Fibroblast of upper back skin (primary cell): Measurements from ENCODE around the gene CCDC142.

Source experiments
- DNase-seq: peaks from one replicate; pipeline ENCODE4 v3.0.0-alpha.2; 2013

CCDC142 gene

DNA sequence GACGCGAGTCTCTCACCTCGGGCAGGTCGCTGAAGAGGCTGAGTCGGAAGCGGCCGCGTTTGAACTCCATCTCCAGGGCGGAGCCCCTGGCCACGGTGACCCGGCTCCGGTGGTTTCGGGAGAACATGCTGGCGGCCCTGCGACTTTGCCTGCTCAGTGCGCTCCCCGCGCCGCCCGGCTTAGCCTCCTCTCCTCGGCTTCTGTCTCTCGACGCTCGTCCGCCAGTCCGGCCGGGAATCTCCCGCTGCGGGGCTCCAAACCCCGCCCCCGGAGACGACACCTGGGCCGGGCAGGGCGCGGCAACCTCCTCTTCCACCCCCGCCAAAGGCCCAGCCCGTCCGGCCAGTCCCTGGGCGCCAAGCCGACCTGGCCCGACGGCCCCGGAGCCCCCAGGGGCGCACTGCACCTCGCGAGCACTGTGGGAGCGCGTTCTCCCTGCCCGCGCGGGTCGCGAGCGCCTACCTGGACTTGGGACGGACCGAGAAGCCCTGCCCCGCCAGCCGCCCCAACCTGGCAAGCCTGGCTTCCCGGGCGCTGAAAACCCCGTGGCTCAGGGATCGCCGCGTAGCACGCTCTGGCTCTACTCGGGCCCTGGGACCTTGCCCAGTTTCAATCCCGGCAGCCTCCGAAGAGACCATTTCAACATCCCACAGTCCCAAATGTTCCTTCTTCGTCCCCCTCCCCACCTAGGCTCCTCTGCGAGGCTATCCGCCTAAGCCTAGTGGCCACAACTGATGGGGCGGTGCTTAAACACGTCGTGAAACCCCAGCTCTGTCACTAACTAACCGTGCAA lies 40.9 kb downstream of the CCDC142 start, which contains the start of gene RTKN:
TSS of gene RTKN (minus strand) at position 248 of the 793 bp plus-strand sequence. CDS start at position 127, 121 bp downstream.
- no peak for DNase-seq

DNA sequence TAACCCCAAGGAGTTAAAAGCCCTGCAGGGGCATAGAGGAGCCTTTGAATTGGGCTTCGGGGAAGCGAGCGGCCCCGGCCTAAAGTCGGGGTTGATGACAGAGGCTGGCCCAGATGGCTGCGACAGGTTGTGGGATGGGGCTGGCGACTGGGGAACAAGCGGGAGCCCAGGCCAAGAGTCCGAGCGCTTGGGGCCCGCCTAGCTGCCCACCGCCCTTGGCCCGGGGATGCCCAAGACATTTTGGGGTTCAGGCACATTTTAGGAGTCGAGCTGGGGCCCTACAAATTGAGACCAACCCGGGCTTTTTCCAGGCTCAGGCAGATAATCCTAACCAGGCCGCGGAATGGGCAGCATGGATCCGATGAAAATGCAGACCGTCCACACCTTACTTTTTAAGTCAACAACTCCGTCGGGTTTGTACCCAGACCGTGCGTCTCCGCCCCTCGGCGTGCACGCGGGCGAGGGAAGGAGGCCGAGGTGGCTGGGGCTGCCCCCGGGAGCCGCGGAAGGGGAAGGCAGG lies 41.6 kb downstream of the CCDC142 start:
- DNase-seq, result no peak

DNA sequence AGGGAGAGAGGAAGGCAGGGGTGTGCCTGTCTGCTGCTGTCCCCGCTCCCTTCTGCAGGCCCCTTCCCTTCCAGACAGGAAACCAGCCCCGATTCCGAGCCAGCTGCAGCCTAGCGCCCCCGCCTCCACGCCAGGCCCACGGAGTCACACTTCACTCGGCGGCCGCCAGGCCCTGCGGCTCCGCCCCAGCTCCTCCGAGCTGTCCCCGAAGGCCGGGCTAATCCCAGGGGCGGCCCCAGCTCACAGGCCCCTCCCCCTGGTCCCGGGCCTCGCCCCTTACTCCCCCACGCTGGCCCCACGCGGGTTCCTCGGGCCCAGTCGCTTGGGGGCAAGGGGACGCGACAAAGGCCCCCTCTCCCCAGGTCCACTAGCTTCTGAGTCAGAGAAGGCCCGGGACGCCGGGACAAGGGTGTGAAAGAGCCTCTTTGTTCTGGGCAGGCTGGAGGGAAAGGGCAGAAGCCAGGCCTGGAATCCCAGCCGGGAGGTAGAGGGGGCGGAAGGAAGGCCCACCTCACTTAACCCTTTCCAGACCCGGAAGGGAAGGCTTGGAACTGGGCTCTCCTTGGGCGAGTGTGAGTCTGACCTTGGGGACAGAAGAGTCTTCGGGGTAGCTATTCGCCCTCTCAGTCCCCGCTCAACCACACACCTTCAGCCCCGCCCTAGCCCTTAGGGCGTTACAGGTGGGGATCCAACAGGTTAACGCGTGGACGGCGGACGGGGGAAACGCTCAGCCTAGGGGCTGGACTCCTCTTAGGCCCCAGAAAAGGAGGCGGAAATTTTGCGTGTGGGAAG lies 42.2 kb downstream of the CCDC142 start:
- peak; percentile 82 for DNase-seq

DNA sequence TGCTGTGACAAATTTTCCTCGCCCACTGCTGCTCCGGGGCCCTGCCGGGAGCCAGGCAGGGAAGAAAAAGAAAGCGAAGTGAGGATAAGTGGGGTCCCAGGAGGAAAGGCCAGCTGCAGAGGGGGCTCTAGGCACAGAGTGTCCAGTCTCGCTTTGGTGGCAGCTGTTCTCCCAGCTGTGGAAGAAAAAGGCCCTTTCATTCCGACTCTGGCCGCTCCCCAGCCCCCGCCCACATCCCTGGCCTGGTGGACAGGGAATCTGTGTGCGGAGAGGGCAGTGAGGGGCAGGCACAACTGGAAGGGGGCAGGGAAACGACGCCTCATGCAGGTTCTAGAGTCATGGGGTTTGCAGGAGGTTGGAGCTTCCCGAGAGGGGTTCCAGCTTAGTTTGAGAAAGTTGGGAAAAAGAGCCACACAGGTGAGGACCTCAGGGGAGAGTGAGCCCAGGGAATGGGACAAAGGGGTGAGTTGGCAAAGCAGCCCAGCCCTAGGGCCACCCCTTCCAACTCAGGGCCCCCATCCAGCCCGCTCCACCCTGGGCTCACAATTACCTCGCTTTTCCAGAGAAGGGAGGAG lies 42.9 kb downstream of the CCDC142 start:
- DNase-seq, result peak; percentile 30

DNA sequence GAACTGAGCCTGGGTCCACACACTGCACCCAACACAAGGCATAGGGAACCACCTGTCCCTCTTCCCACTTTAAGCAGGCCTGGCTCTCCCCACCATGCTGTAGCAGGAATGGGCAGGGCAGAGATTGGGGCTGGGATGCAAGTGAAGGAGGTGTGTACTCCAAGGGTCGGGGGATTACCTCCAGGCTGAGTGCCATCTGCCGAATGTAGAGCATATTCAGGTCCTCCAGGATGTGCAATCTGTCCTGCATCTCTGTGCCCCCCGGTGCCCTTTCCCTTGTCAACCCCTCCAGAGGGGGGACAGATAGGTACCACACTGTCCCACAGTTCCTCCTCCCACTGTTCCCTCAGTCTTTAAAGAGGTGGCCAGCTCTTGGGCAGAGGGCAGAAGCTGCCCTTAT lies 43.4 kb downstream of the CCDC142 start:
- DNase-seq, result no peak

DNA sequence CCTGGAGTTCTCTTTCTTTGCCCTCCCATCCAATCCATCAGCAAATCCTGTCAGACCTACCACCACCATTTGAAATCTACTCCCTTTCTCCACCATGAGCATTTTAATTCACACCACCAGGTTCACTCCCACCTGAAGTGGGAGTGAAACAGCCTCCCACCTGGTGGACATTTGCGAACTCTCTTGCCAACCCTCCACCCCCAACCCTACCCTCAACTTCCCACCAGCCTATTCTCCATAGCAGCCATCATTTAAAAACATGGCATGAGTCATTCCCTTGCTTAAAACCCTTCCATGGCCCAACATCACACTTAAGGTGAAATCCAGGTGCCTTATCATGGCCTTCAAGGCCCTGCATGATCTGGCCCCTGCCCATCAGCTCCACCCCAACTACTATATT lies 44.5 kb downstream of the CCDC142 start:
- DNase-seq, result no peak

DNA sequence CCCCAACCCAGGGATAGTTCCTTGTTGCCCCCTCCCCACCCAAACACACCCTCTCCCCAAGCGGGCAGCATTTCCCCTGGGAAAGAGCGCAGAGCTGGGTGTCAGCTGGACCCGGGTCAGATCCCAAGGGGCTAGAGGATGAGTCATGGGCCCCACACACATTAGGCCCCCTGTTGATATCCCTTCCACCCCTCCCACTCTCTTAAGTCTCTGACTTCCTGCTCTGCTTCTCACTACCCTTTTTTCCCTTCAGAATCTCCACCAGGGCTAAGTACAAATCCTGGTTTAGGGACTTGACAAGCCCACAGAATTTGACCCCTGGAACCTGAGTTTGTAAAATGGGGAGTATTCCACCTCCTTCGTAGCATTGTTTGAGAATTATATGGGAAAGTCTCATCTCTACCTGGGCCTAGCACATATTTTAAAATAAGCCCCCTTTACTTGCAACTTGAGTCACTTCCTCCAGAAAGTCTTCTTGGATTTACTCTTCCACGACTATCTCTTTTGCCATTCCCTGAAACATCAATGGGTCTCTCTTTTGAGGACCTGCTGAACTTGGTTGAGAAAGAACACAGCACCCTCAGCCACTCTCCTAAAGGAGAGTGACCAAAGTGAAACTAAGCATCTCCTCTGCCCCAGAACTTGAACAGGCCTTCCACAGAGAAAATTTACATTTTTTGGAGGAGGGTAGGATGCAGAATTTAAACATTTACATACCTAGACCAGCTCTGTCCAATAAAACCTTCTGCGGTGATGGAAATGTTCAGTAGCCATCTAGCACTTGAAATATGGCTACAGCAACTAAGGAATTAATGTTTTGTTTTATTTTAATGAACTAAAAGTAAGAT lies 45.7 kb downstream of the CCDC142 start:
- DNase-seq, result no peak

DNA sequence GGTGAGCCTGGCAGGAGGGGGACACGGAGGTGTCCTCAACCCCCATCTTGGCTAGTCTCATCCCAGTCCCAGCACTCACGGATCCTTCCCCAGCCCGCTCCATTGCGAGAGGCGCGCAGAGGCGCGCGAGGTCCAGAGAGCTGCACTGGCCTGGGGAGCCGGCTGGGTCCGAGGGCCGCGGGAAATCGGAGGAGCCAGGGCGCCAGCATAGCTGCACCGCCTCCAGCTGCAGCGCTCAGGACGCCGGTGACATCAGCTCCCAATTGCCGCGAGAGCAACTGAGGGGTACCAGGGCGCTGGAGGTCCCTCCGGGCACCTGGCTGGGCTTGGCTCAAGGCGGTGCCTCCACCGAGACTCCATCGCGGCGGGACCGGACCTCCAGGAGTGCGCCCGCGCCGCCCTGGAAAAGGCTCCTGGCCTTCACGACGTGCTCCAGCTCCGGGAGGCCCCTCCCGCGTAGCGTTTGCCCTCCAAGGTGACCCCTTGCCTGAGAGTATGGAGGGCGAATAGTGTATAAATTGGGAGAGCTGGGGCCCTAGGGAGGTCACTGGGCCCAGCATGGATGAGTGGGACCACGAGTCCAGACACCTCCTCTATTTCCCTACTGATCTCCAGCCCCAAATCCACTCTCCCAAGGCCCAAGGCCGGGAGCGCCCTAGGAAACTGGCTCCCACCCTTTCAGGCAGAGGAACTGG lies 46.5 kb downstream of the CCDC142 start:
- DNase-seq, result no peak

DNA sequence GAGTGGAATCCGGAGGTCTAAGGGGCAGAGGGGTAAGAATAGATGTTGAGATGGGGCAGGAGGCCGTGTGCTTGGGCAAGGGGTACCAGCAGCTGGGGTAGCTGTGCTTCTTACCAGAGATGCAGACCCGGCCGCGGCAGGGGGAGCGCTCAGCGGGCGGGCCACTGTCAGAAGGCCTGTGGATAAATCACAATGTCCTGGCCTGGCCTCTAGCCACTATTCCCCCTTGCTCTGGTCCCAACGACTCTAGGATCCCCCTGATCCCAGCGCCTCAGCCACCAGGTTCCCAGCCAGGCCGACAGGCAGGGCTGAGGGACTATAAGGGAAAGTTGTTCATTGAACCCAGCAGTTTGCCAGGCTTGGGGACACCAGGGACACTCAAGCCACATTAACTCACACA lies 52.3 kb downstream of the CCDC142 start:
- DNase-seq, result no peak

DNA sequence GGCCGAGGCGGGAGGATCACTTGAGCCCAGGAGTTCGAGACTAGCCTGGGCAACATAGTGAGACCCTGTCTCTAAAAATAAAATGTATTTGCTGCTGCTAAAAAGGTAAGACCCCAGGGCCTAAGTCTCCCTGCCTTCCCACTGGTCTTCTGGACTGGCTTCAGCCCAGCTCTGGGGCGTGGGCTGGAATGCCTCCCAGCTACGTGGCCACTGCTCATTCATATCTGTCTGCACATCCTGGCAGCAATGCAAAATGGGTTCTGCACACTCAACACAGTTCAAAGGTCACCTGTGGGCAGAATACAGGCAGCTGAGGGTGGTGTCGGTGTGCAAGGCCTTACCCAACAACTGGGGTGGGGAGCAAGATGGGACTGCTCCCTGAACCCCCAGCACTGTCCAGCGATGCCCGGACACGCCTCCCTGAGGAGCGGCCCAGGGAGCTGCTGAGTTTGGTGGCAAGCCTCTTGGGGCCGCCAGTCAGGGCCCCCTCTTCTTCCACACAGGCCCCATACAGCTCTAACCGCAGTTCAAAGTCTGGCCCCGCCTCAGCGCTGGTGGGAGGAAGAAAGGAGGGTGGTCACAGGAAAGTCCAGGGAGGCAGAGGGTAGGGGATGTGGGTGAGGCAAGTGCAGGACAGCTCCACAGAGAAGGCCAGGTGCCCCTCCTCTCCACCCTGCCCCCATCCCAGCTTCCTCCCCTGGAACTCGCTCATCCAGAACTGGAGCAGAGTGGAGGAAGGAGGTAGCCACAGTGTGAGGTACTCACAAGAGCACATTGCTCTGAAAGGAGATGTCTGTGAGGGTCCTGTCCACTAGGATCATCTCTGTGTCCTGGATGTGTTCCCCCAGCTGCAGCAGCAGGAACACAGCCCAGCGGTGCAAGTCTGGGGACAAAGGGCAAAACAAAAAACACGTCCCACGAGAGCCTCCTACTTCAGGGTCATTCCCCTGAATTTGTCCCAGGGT lies 53.0 kb downstream of the CCDC142 start:
- no peak for DNase-seq

DNA sequence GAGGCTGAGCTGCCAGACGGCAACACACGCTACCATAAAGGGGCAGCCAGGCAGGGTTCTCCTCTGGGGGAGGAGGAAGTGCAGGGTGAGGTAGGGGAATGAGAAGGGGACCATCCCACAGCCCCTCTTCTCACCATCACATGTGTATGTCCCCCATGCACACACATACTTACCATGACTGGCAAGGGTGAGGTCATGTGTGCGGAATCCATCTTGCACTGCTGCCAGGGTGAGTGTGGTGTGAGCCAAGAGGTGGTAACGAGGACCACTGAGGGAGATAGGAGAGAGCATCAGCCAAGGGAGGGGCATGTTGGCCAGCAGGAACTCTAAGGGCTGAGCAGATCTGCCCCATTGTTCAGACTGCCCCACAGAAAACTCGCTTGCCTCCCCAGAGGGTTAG lies 54.1 kb downstream of the CCDC142 start:
- no peak for DNase-seq

DNA sequence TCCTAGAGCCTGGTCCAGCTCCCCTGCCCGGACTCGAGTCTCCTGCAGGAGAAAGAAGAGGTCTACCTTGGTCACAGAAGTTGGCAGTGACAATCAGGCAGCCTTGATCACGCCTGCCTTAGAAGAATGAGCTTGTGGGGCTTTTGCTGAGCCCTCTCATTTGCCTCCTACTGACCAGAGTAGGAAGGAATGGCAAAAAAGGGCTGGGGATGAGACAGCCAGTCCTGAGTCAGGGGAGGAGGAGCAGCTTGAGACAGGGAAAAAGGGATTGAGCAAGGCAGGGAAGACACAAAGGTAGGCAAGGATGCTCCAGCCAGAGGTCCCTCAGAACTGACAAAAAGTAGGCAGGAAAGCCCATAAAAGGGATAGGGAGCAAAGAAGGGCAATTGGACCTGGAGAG lies 55.2 kb downstream of the CCDC142 start:
- no peak for DNase-seq

DNA sequence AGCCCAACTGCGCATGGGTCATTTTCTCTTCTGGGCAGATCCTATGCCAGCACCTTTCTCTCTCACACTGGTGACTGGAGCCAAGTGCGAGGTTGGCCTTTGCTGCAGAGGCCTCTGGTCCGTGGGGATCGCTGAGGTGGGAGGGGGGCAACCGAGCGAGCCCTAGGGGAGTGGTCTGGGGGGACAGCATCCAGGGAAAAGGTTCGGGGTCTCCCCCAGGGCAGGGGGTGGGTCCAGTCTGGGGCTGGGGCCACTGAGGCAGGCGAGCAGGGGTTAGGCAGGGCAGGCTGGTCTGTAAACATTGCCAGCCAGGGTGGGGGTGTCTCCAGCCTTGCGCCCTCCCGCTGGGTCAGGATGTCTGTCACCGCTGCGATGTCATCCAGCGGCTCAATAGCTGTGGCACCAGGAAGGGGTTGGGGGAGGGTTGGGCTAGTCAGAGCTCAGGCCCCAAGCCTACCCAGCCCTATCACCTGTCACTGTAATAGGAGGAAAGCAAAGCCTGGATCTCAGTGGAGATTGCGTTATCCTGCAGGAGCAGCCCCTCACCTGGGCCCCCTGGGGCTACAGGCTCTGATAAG lies 56.5 kb downstream of the CCDC142 start:
- no peak for DNase-seq

DNA sequence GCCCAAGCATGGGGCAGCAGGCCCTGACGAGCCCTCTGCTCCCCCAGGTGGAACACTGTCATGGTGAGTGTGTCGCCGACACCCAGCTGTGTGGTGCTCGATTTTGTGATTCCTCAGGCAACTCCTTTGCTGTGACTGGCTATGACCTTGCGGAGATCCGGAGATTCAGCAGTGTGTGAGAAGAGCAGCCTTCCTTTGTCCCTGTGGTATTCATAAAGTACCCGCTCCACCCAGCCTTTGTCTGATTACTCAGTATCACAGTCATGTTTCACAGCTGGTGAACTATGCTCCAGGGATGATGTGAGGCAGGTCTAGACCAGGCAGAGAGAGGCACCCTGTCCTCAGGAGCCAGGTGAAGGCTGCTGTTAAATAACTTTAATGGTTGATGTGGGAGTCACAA lies 57.3 kb downstream of the CCDC142 start:
- DNase-seq, result no peak

DNA sequence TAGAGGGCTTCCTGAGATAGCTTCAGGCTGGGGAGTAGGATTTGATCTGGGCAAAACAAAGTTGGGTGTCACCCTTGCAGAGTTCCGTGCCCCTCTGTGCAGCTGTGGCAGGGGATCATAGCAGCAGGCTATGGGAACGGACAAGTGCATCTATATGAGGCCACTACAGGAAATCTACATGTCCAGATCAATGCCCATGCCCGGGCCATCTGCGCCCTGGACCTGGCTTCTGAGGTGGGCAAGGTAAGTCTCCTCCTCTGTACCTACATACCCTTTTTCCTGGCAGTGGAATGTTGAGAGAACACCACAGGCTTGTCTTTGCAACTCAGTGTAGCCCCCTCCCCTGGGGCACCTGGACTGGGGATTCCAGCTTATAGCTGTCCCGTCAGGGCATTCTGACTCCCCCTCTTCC lies 57.8 kb downstream of the CCDC142 start:
- DNase-seq, result no peak

DNA sequence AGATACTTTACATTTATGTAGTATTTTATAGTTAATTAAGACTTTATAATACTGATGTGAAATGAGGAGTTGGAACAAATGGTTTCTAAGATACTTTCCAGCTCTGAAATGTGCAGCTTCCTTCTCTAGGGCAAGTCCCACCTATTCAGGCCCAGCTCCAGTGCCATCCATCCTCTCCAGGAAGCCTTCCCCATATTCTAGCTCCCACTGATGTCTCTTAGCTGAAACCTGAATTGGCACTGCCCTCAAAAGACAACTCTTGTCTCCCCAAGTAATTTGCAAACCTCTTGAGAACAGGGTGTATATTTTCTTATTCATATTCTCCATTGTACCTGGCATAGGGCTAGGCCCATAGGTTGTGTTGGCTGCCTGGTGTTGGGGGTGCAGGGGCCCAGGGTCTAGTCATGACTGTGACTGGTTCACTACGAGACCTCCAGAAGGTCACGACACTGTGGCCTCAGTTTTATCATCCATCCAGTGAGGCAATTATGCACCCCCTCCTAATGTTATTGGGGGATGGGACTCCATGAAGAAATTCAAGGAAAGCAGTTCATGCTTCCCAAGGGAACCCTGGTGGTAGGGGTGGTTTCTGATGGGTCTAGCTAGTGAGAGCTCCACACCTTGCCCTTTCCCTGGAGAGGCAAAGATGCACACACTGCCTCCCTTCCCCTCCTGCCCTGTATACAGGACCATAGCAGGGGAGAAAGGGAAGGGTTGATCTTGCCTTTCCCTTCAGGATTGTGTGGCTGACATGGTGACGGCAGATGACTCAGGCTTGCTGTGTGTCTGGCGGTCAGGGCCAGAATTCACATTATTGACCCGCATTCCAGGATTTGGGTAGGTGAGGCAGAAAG lies 58.4 kb downstream of the CCDC142 start:
- DNase-seq, result no peak
